ENCODE results near the gene AUTS2. TPM values are rescaled to one million over a fixed set of nuclear protein-coding genes. Genes with fewer than 3 reads are reported as not detected.

Gene AUTS2
- total RNA-seq, 1 experiment from 2014 or later = not detected

GRCh38 chr7:70408477-70408876, 810.2 kb downstream of the AUTS2 start:
- H3K27me3 Mint-ChIP-seq (ENCODE audit: unreplicated experiment) = no peaks in the 10 kb centered on the region
- H3K4me3 Mint-ChIP-seq (ENCODE audit: low read depth, unreplicated experiment) = no peak overlapping the region
- BruUV-seq (replicated peaks) = no TSS peak
- CTCF ChIA-PET = no interaction called here
- no peaks in the 10 kb centered on the region for H3K9me3 Mint-ChIP-seq (ENCODE audit: low read depth, unreplicated experiment)
- intact Hi-C loops (cut with micrococcal nuclease; ENCODE audit: unreplicated experiment) = no loop called here
- DNase-seq = no peak
- TF ChIP-seq, protein P1, sequence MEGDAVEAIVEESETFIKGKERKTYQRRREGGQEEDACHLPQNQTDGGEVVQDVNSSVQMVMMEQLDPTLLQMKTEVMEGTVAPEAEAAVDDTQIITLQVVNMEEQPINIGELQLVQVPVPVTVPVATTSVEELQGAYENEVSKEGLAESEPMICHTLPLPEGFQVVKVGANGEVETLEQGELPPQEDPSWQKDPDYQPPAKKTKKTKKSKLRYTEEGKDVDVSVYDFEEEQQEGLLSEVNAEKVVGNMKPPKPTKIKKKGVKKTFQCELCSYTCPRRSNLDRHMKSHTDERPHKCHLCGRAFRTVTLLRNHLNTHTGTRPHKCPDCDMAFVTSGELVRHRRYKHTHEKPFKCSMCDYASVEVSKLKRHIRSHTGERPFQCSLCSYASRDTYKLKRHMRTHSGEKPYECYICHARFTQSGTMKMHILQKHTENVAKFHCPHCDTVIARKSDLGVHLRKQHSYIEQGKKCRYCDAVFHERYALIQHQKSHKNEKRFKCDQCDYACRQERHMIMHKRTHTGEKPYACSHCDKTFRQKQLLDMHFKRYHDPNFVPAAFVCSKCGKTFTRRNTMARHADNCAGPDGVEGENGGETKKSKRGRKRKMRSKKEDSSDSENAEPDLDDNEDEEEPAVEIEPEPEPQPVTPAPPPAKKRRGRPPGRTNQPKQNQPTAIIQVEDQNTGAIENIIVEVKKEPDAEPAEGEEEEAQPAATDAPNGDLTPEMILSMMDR (IDR thresholded peaks at IDR 0.05; ENCODE audit: unreplicated experiment) = no peak
- H3K4me1 Mint-ChIP-seq (ENCODE audit: low read depth, unreplicated experiment) = no peaks in the 10 kb centered on the region
- H3K27ac Mint-ChIP-seq (ENCODE audit: unreplicated experiment) = no peak overlapping the region
- no peaks in the 10 kb centered on the region for H3K36me3 Mint-ChIP-seq (ENCODE audit: insufficient read depth, unreplicated experiment)

GRCh38 chr7:70408891-70409290, 810.6 kb downstream of the AUTS2 start:
- no peak for DNase-seq
- no peaks in the 10 kb centered on the region for H3K36me3 Mint-ChIP-seq (ENCODE audit: insufficient read depth, unreplicated experiment)
- no peaks in the 10 kb centered on the region for H3K27me3 Mint-ChIP-seq (ENCODE audit: unreplicated experiment)
- BruUV-seq (replicated peaks) = no TSS peak
- intact Hi-C loops (cut with micrococcal nuclease; ENCODE audit: unreplicated experiment) = no loop called here
- no peak overlapping the region for H3K4me3 Mint-ChIP-seq (ENCODE audit: low read depth, unreplicated experiment)
- no peaks in the 10 kb centered on the region for H3K9me3 Mint-ChIP-seq (ENCODE audit: low read depth, unreplicated experiment)
- no peak overlapping the region for H3K27ac Mint-ChIP-seq (ENCODE audit: unreplicated experiment)
- TF ChIP-seq, protein P1 (IDR thresholded peaks at IDR 0.05; ENCODE audit: unreplicated experiment) = no peak
- CTCF ChIA-PET = no interaction called here
- H3K4me1 Mint-ChIP-seq (ENCODE audit: low read depth, unreplicated experiment) = no peaks in the 10 kb centered on the region

DNA sequence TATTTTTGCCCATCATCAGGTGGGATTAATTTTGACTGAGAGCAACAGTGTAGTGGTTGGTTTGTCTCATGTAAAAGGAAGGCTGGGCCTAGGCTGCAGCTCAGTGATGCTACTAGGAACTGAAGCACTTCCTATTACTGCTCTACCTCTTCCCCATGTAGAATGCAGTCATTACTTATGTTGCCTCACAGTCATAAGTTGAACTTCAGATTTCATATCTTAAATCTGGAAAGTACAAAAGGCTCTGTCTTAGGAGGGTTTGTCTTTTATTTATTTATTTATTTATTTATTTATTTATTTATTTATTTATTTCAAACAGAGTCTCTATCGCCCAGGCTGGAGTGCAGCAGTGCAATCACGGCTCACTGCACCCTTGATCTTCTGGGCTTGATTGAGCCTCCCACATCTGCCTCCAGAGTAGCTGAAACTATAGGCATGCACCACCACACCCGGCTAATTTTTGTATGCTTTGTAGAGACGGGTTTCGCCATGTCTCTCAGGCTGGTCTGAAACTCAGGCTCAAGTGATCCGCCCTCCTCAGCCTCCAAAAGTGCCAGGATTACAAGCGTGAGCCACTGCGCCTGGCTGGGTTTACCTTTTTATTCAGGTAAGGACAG, 812.0 kb downstream of the AUTS2 start:
- DNase-seq = no peak
- Mint-ChIP-seq H3K9me3 (ENCODE audit: low read depth, unreplicated experiment) (peaks cover 3% of the 10 kb centered on the region), H3K4me3 (ENCODE audit: low read depth, unreplicated experiment) (no peak overlapping the region), H3K27ac (ENCODE audit: unreplicated experiment) (no peak overlapping the region), H3K4me1 (ENCODE audit: low read depth, unreplicated experiment) (no peaks in the 10 kb centered on the region), H3K36me3 (ENCODE audit: insufficient read depth, unreplicated experiment) (no peaks in the 10 kb centered on the region), H3K27me3 (ENCODE audit: unreplicated experiment) (no peaks in the 10 kb centered on the region)
- CTCF ChIA-PET = no interaction called here
- no TSS peak for BruUV-seq (replicated peaks)
- TF ChIP-seq, protein P1 (IDR thresholded peaks at IDR 0.05; ENCODE audit: unreplicated experiment) = no peak
- intact Hi-C loops (cut with micrococcal nuclease; ENCODE audit: unreplicated experiment) = no loop called here

DNA sequence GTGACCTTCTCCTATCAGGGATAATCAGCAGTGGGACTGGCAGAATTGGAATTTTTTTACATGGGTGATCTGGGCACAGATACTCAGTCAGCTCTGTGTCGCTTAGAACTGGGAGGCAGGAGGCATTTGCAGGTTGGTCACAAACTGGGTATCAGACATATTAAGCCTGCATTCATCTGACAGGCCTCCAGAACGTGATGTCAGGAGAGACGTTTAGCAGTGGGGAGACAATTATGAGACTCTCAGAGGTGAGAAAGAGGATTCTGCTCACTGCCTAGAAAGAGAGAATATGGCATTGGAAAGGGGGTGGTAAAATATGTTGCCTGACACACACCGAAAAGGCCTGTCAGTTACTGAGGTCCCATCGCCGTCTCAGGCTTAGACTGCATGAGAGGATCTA, 816.1 kb downstream of the AUTS2 start:
- H3K4me1 Mint-ChIP-seq (ENCODE audit: low read depth, unreplicated experiment) = no peaks in the 10 kb centered on the region
- H3K4me3 Mint-ChIP-seq (ENCODE audit: low read depth, unreplicated experiment) = no peak overlapping the region
- no peak overlapping the region for H3K27ac Mint-ChIP-seq (ENCODE audit: unreplicated experiment)
- intact Hi-C loops (cut with micrococcal nuclease; ENCODE audit: unreplicated experiment) = no loop called here
- H3K27me3 Mint-ChIP-seq (ENCODE audit: unreplicated experiment) = no peaks in the 10 kb centered on the region
- H3K36me3 Mint-ChIP-seq (ENCODE audit: insufficient read depth, unreplicated experiment) = no peaks in the 10 kb centered on the region
- CTCF ChIA-PET = no interaction called here
- no TSS peak for BruUV-seq (replicated peaks)
- peaks cover 3% of the 10 kb centered on the region for H3K9me3 Mint-ChIP-seq (ENCODE audit: low read depth, unreplicated experiment)
- no peak for DNase-seq
- TF ChIP-seq, protein P1 (IDR thresholded peaks at IDR 0.05; ENCODE audit: unreplicated experiment) = no peak
